GM12875 (cell line): ENCODE data around the gene GSS.

Experiments used
- H3K4me3 ChIP-seq: one replicate; pipeline ENCODE4 v1.5.1; 2011; ENCODE audit warnings: low read depth, low read length, control low read depth
- CTCF ChIP-seq: IDR thresholded peaks from 2 replicates; pipeline ENCODE4 v1.5.1; 2011; ENCODE audit warnings: low read depth, mild to moderate bottlenecking, control low read depth, inconsistent platforms, low read length, moderate library complexity, borderline replicate concordance; ENCODE audit not compliant: insufficient read depth

The GSS gene

GRCh38 chr20:34997774-34998173 lies 42.2 kb upstream of the GSS start:
- TF ChIP-seq CTCF: no peak

GRCh38 chr20:34997131-34997561 lies 41.5 kb upstream of the GSS start:
- H3K4me3 ChIP-seq: no peak overlapping the region
- TF ChIP-seq CTCF: no peak

More at GRCh38 chr20:34997774-34998173, 42.2 kb upstream of the GSS start:
- no peak overlapping the region for H3K4me3 ChIP-seq

- H3K4me3 ChIP-seq: no peak overlapping the region
- no peak for TF ChIP-seq CTCF
Measured at GRCh38 chr20:34996243-34997028, 40.8 kb upstream of the GSS start.

GRCh38 chr20:34995696-34996095 lies 40.1 kb upstream of the GSS start:
- no peak overlapping the region for H3K4me3 ChIP-seq
- no peak for TF ChIP-seq CTCF

- no peak for TF ChIP-seq CTCF
- H3K4me3 ChIP-seq: no peak overlapping the region
Measured at GRCh38 chr20:34995192-34995591, 39.6 kb upstream of the GSS start.

- TF ChIP-seq CTCF: no peak
- H3K4me3 ChIP-seq: no peak overlapping the region
Measured at GRCh38 chr20:34994509-34995131, 39.0 kb upstream of the GSS start.
